Endodermal cell (in vitro differentiated cells): ENCODE results near the gene SPRED2. TPM values are rescaled to one million over a fixed set of nuclear protein-coding genes. Genes with fewer than 3 reads are reported as not detected.
A peak's percentile ranks its signal among the peaks of the same experiment; 100 is the strongest.

Source experiments
- DNase-seq: peaks from one replicate; pipeline ENCODE4 v3.0.0-alpha.2; 2017
- H3K27ac ChIP-seq: 2 replicates; pipeline ENCODE4 v1.5.1; 2013; ENCODE audit warnings: mild to moderate bottlenecking, low read depth, low read length, moderate library complexity
- H3K27me3 ChIP-seq: 2 replicates; pipeline ENCODE4 v1.6.1; 2013; ENCODE audit warnings: mild to moderate bottlenecking, low read length, moderate library complexity; ENCODE audit not compliant: insufficient read depth, control insufficient read depth, poor library complexity, severe bottlenecking
- H3K36me3 ChIP-seq: 2 replicates; pipeline ENCODE4 v1.7.0; 2013; ENCODE audit warnings: mild to moderate bottlenecking, low read length, moderate library complexity; ENCODE audit not compliant: control insufficient read depth, insufficient read depth
- H3K4me1 ChIP-seq: one replicate; pipeline ENCODE4 v1.7.0; 2013; ENCODE audit warnings: low read length; ENCODE audit not compliant: control insufficient read depth, insufficient read depth
- H3K4me3 ChIP-seq: 2 replicates; pipeline ENCODE4 v1.5.1; 2013; ENCODE audit warnings: mild to moderate bottlenecking, low read length, moderate library complexity
- H3K9ac ChIP-seq: 2 replicates; pipeline ENCODE4 v1.6.1; 2013; ENCODE audit warnings: mild to moderate bottlenecking, low read length, moderate library complexity; ENCODE audit not compliant: poor library complexity, severe bottlenecking; ENCODE audit errors: extremely low read depth
- H3K9me3 ChIP-seq: 2 replicates; pipeline ENCODE4 v1.6.1; 2013; ENCODE audit warnings: mild to moderate bottlenecking, low read length, moderate library complexity; ENCODE audit not compliant: control insufficient read depth
- H3K27ac Mint-ChIP-seq: 2 replicates; pipeline ENCODE4 v1.8.0; 2020; ENCODE audit warnings: mixed read lengths
- H3K27me3 Mint-ChIP-seq: 2 replicates; pipeline ENCODE4 v1.8.0; 2021; ENCODE audit warnings: mild to moderate bottlenecking, mixed read lengths; ENCODE audit not compliant: insufficient read depth
- H3K36me3 Mint-ChIP-seq: 2 replicates; pipeline ENCODE4 v1.8.0; 2020; ENCODE audit warnings: low read depth, mixed read lengths
- H3K4me1 Mint-ChIP-seq: 2 replicates; pipeline ENCODE4 v1.8.0; 2020; ENCODE audit warnings: mixed read lengths
- H3K4me3 Mint-ChIP-seq: 2 replicates; pipeline ENCODE4 v1.8.0; 2020; ENCODE audit warnings: mild to moderate bottlenecking, moderate library complexity, mixed read lengths
- H3K9me3 Mint-ChIP-seq: 2 replicates; pipeline ENCODE4 v1.8.0; 2020; ENCODE audit warnings: mild to moderate bottlenecking, mixed read lengths
- CTCF ChIP-seq: fragments of 200-600 bp; sonication (generic); conservative IDR thresholded peaks from 2 replicates; pipeline ENCODE4 v1.5.0; 2021; ENCODE audit warnings: antibody characterized with exemption, mild to moderate bottlenecking
- WGBS, 2 experiments: methylation state at CpG; one replicate each; pipeline versions ENCODE4 v1.1.5 to v1.1.7; 2013; ENCODE audit warnings: missing lambda C conversion rate in 2 of 2, mixed read lengths in 1 of 2; ENCODE audit not compliant: insufficient coverage in 1 of 2, insufficient read length in 1 of 2; 5-methylcytosine and 5-hydroxymethylcytosine counted together
- total RNA-seq, 2 donors: library from RNA; stranded (reverse); fragmentation: NEBNext Ultra II Directional in 1 of 2; extraction: Animal tissue kit (Norgen Biotek cat#: 25700) in 1 of 2; gene quantifications; 2 replicates in 1 of 2; 3 replicates in 1 of 2; pipeline ENCODE4 v1.2.1, GENCODE V29; 2021

Gene SPRED2
- total RNA-seq, 2 donors from 2014 or later = 60.3 to 70.1 TPM

DNA sequence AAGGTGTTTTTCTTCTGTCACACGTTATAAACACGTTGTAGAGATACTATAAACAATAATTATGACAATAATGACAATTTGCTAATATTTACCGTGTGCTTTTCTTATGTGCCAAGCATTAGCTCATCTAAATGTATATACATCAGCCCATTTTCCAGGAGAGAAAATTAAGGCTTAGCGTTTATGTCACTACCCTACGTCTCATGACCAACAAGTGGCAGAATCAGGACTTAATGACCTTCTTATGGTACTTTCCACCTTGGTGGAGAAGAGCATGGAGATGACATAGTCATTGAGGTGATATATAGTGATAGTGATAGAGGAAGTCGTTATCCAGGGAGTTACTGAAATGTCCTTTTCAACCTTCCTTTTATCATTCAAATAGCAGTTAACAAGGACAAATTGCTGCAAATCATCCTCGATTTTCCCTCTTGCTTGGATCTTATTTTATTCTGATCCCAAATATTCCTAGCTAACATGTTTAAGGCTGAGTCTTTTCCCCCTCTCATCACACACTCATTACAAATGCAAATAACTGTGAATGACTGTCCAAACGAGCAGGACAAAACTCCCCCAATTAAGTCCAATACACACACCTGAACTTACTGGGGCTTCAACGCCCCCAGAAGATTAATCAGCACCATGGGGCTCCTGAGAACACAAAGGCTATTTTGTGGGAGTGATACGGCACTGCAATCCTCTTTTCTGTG, 27.3 kb downstream of the SPRED2 start:
- Mint-ChIP-seq H3K27me3 (no peaks in the 10 kb centered on the region), H3K36me3 (peaks cover 2% of the 10 kb centered on the region)
- H3K27ac ChIP-seq = no peak overlapping the region

GRCh38 chr2:65403529-65403915, 28.9 kb downstream of the SPRED2 start:
- no peaks in the 10 kb centered on the region for H3K27me3 Mint-ChIP-seq
- Histone ChIP-seq H3K4me1 (peaks cover 17% of the 10 kb centered on the region), H3K9ac (no peak overlapping the region), H3K9me3 (no peaks in the 10 kb centered on the region), H3K36me3 (no peaks in the 10 kb centered on the region), H3K27me3 (no peaks in the 10 kb centered on the region), H3K4me3 (no peak overlapping the region), H3K27ac (no peak overlapping the region)
- H3K27ac Mint-ChIP-seq = no peak overlapping the region
- no peaks in the 10 kb centered on the region for H3K9me3 Mint-ChIP-seq
- H3K36me3 Mint-ChIP-seq = no peaks in the 10 kb centered on the region
- no peak overlapping the region for H3K4me3 Mint-ChIP-seq
- no peak for DNase-seq
- TF ChIP-seq CTCF = no peak
- peaks cover 41% of the 10 kb centered on the region for H3K4me1 Mint-ChIP-seq
- 74 to 88% methylated on average over 3 to 5 of the region's 5 CpGs for WGBS, 2 experiments

More for the DNA sequence above, 27.3 kb downstream of the SPRED2 start:
- Histone ChIP-seq H3K36me3 (no peaks in the 10 kb centered on the region), H3K27me3 (no peaks in the 10 kb centered on the region), H3K4me1 (peaks cover 17% of the 10 kb centered on the region), H3K9ac (no peak overlapping the region), H3K9me3 (no peaks in the 10 kb centered on the region), H3K4me3 (peak overlapping the region; percentile 48)
- Mint-ChIP-seq H3K4me1 (peaks cover 46% of the 10 kb centered on the region), H3K27ac (peak overlapping the region; percentile 85), H3K9me3 (no peaks in the 10 kb centered on the region), H3K4me3 (no peak overlapping the region)
- no peak for DNase-seq
- WGBS, 2 experiments = 64 to 65% methylated on average over 3 to 9 of the region's 10 CpGs
- TF ChIP-seq CTCF = no peak

DNA sequence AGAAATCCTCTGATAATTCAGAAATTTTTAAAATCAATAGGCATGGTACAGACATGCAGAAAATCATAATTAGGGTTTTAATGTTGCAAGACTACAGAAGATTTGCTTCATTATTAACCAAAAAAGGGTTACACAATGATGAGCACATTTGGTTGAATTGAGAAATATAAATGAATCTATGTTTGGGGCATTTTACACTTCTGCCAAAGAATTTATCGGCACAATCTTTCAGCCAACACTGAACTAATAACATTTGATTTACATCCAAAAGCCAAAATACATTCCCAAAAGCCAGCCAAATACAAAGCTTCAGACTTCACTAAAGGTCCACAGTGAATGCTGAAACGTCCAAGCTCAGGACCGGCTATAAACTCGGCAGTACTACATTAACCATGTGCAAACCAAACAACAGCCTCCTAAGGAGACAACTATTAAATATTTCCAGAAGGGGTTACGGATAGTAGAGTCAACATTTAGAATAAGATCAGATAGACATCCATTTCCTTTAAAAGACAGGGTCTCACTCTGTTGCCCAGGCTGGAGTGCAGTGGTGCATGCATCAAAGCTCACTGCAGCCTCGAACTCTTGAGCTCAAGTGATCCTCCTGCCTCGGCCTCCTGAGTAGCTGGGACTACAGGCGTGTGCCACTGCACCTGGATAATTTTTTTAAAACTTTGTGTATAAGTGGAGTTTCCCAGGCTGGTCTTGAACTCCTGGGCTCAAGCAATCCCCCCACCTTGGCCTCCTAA, 29.4 kb downstream of the SPRED2 start:
- WGBS, 2 experiments = 87 to 88% methylated on average over 7 to 8 of the region's 8 CpGs
- peaks cover 11% of the 10 kb centered on the region for H3K4me1 ChIP-seq
- H3K36me3 ChIP-seq = no peaks in the 10 kb centered on the region
- TF ChIP-seq CTCF = no peak
- Mint-ChIP-seq H3K27ac (no peak overlapping the region), H3K27me3 (no peaks in the 10 kb centered on the region), H3K9me3 (no peaks in the 10 kb centered on the region), H3K4me1 (peaks cover 38% of the 10 kb centered on the region), H3K4me3 (no peak overlapping the region), H3K36me3 (no peaks in the 10 kb centered on the region)
- no peak for DNase-seq
- no peak overlapping the region for H3K9ac ChIP-seq
- H3K4me3 ChIP-seq = no peak overlapping the region
- no peaks in the 10 kb centered on the region for H3K9me3 ChIP-seq
- no peak overlapping the region for H3K27ac ChIP-seq
- no peaks in the 10 kb centered on the region for H3K27me3 ChIP-seq
